ENCODE data around the gene UBE3B.

GRCh38 chr12:109433618-109434017 is 43.8 kb upstream of the UBE3B start:
- TF ChIP-seq CTCF (IDR thresholded peaks at IDR 0.05) (peak in 2 of 5 experiments; percentile 7 to 25), EP300 (IDR thresholded peaks at IDR 0.05) (no peak)
